ENCODE results near the gene TP53RK.

The TP53RK gene

GRCh38 chr20:46706242-46706641, 17.0 kb upstream of the TP53RK start:
- no peak overlapping the region for H3K4me3 ChIP-seq (ENCODE audit: low read length)
- no peak for DNase-seq (ENCODE audit: low read depth)
- TF ChIP-seq, protein P1, sequence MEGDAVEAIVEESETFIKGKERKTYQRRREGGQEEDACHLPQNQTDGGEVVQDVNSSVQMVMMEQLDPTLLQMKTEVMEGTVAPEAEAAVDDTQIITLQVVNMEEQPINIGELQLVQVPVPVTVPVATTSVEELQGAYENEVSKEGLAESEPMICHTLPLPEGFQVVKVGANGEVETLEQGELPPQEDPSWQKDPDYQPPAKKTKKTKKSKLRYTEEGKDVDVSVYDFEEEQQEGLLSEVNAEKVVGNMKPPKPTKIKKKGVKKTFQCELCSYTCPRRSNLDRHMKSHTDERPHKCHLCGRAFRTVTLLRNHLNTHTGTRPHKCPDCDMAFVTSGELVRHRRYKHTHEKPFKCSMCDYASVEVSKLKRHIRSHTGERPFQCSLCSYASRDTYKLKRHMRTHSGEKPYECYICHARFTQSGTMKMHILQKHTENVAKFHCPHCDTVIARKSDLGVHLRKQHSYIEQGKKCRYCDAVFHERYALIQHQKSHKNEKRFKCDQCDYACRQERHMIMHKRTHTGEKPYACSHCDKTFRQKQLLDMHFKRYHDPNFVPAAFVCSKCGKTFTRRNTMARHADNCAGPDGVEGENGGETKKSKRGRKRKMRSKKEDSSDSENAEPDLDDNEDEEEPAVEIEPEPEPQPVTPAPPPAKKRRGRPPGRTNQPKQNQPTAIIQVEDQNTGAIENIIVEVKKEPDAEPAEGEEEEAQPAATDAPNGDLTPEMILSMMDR (conservative IDR thresholded peaks at IDR 0.05; ENCODE audit: low read length), result no peak

GRCh38 chr20:46705378-46705729, 16.1 kb upstream of the TP53RK start:
- TF ChIP-seq, protein P1 (conservative IDR thresholded peaks at IDR 0.05; ENCODE audit: low read length), result no peak
- H3K4me3 ChIP-seq (ENCODE audit: low read length), result no peak overlapping the region
- peak; percentile 97 for DNase-seq (ENCODE audit: low read depth)

DNA sequence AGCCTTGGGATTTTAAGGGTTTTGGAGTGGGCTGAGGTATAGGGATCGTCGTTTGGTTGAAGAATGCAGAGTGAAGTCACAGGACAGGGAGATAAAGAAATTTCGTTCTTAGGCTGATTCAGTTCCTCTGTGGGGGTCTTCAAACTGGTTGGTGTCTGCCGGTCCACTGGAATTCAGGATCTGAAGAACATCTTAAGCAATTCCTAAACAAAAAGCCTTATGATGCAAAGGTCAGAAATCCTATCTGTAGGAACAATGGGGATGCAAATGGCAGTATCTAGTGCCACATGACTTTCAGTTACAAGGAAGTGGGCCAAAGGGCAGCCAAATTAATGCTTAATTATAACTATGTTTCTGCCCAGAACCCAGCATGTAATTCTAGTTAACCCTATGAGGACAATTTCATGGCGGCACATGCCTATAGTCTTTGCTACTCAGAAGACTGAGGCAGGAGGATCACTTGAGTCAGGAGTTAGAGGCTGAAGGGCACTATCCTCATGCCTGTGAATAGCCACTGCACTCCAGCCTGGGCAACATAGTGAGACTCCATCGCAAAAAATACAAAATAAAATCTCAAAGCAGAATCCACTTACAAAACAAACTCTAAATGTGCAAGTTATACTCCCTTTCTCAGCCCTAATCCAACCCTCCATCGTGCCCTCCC, 15.6 kb upstream of the TP53RK start:
- TF ChIP-seq, protein P1 (conservative IDR thresholded peaks at IDR 0.05; ENCODE audit: low read length), result no peak
- DNase-seq (ENCODE audit: low read depth), result peak; percentile 67
- no peak overlapping the region for H3K4me3 ChIP-seq (ENCODE audit: low read length)

GRCh38 chr20:46703435-46703834, 14.2 kb upstream of the TP53RK start:
- TF ChIP-seq, protein P1 (conservative IDR thresholded peaks at IDR 0.05; ENCODE audit: low read length), result no peak
- no peak overlapping the region for H3K4me3 ChIP-seq (ENCODE audit: low read length)
- no peak for DNase-seq (ENCODE audit: low read depth)

- TF ChIP-seq, protein P1 (conservative IDR thresholded peaks at IDR 0.05; ENCODE audit: low read length), result no peak
- no peak for DNase-seq (ENCODE audit: low read depth)
- no peak overlapping the region for H3K4me3 ChIP-seq (ENCODE audit: low read length)
Observed at GRCh38 chr20:46702447-46703203, 13.4 kb upstream of the TP53RK start.

- no peak overlapping the region for H3K4me3 ChIP-seq (ENCODE audit: low read length)
- TF ChIP-seq, protein P1 (conservative IDR thresholded peaks at IDR 0.05; ENCODE audit: low read length), result no peak
- no peak for DNase-seq (ENCODE audit: low read depth)
Observed at GRCh38 chr20:46701986-46702385, 12.7 kb upstream of the TP53RK start.

GRCh38 chr20:46701556-46701955, 12.3 kb upstream of the TP53RK start:
- peak; percentile 93 for DNase-seq (ENCODE audit: low read depth)
- no peak overlapping the region for H3K4me3 ChIP-seq (ENCODE audit: low read length)
- TF ChIP-seq, protein P1 (conservative IDR thresholded peaks at IDR 0.05; ENCODE audit: low read length), result no peak
